B cell (primary cell): ENCODE data around the gene HSD11B1.

Experiments used
- EZH2 ChIP-seq: IDR thresholded peaks from 2 replicates; pipeline ENCODE4 v1.6.1; 2012; ENCODE audit warnings: borderline replicate concordance, low read depth, mild to moderate bottlenecking, moderate library complexity, low read length; ENCODE audit not compliant: insufficient read depth, poor library complexity, severe bottlenecking
- TF ChIP-seq, protein P1 (sequence below): fragments of 200-600 bp; IDR thresholded peaks from one replicate; pipeline ENCODE4 v1.8.0; 2022; ENCODE audit warnings: antibody characterized with exemption, mild to moderate bottlenecking

DNA sequence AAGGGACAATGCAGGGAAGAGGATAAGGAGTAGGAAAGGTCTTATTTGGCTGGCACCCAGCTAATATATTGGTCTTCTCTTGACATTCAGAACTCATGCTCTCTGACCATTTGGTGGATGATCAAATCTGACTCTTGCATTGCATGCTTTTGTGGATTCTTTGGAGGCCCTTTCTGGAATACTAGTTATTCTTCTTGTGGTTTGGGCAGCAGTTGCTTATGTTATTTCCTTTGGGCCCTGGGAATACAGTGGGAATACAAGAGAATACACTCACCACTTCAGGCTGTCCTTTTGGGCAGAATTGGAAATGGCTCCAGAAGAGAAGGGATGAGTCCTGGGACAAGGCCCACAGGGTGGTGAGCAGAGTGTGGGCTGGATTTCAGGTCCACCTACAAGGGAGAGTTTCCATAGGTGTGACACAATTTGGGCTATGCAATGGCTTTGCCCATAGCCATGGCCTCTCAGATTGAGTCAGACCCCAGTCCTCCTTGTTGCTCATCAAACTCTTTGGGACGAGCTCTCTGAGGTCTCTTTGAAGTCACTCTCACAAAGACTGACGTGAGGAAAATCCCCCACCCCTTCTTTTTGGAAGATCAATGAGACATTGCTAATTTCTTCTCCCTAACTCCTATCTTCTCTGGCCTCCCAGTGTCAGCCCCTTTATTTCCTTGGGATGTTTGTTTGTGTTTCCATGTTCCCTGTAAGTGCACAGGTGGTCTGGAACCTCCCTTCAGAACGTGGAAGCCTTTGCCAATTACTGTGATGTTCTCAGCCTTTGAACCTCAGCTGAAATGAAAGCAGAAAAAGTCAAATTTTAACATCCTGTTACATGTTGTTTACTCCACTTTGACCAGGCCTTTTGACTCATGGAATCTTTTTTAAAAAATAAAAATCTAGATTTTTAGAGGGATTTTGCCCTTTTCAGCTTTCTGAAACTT lies 19.4 kb downstream of the HSD11B1 start:
- TF ChIP-seq, protein P1, sequence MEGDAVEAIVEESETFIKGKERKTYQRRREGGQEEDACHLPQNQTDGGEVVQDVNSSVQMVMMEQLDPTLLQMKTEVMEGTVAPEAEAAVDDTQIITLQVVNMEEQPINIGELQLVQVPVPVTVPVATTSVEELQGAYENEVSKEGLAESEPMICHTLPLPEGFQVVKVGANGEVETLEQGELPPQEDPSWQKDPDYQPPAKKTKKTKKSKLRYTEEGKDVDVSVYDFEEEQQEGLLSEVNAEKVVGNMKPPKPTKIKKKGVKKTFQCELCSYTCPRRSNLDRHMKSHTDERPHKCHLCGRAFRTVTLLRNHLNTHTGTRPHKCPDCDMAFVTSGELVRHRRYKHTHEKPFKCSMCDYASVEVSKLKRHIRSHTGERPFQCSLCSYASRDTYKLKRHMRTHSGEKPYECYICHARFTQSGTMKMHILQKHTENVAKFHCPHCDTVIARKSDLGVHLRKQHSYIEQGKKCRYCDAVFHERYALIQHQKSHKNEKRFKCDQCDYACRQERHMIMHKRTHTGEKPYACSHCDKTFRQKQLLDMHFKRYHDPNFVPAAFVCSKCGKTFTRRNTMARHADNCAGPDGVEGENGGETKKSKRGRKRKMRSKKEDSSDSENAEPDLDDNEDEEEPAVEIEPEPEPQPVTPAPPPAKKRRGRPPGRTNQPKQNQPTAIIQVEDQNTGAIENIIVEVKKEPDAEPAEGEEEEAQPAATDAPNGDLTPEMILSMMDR, result no peak
- no peak for TF ChIP-seq EZH2
